ENCODE measurements around the gene GPAT3.

Gene GPAT3

GRCh38 chr4:83591730-83592129 is 55.8 kb downstream of the GPAT3 start:
- Histone ChIP-seq H3K27ac (ENCODE audit: extremely low read depth, low read depth, low read length) (no peak overlapping the region), H3K36me3 (ENCODE audit: control insufficient read depth in 2 of 2, insufficient read depth in 1 of 2, low read length in 2 of 2) (peaks cover 0 to 7% of the 10 kb centered on the region in 2 experiments; a peak in 1 of 3 replicates), H3K4me3 (ENCODE audit: low read depth, low read length) (no peak overlapping the region), H3K4me1 (ENCODE audit: control insufficient read depth, insufficient read depth, low read length) (no peaks in the 10 kb centered on the region), H3K9me3 (ENCODE audit: control insufficient read depth, insufficient read depth, low read depth, low read length) (no peaks in the 10 kb centered on the region)
- TF ChIP-seq ZNF48 (tag by site-specific recombination; IDR thresholded peaks at IDR 0.05) (no peak), ZNF211 (tag by site-specific recombination; IDR thresholded peaks at IDR 0.05; ENCODE audit: low read depth) (no peak), INSM2 (tag by site-specific recombination; IDR thresholded peaks at IDR 0.05) (no peak), OVOL3 (tag by site-specific recombination; IDR thresholded peaks at IDR 0.05) (no peak), ZNF391 (tag by site-specific recombination; IDR thresholded peaks at IDR 0.05; ENCODE audit: borderline replicate concordance, low read depth) (no peak), ZNF18 (tag by site-specific recombination; IDR thresholded peaks at IDR 0.05) (no peak), ZNF518A (tag by site-specific recombination; conservative IDR thresholded peaks at IDR 0.05; ENCODE audit: low read depth) (no peak)
- CTCF ChIA-PET: no interaction called here
- POLR2A ChIA-PET: no interaction called here

- no peak for TF ChIP-seq RBAK (tag by site-specific recombination; IDR thresholded peaks at IDR 0.05)
- TF ChIP-seq ZNF707 (tag by site-specific recombination; IDR thresholded peaks at IDR 0.05): no peak
- no peak for TF ChIP-seq ZNF621 (tag by site-specific recombination; IDR thresholded peaks at IDR 0.05)
- TF ChIP-seq ZNF792 (tag by site-specific recombination; IDR thresholded peaks at IDR 0.05): no peak
- no peak for TF ChIP-seq ZNF169 (tag by site-specific recombination; IDR thresholded peaks at IDR 0.05)
- TF ChIP-seq BCL11B (tag by site-specific recombination; IDR thresholded peaks at IDR 0.05; ENCODE audit: low read depth): no peak
- TF ChIP-seq TRIM28 (IDR thresholded peaks at IDR 0.05; ENCODE audit: borderline replicate concordance, low read length): no peak
- no peak for TF ChIP-seq ZNF416 (tag by site-specific recombination; IDR thresholded peaks at IDR 0.05)
- TF ChIP-seq REST (tag by site-specific recombination; IDR thresholded peaks at IDR 0.05): no peak
- TF ChIP-seq GFI1B (tag by site-specific recombination; IDR thresholded peaks at IDR 0.05): no peak
- TF ChIP-seq ZNF221 (tag by site-specific recombination; IDR thresholded peaks at IDR 0.05; ENCODE audit: borderline replicate concordance): no peak
- no peak for TF ChIP-seq AEBP2 (tag by site-specific recombination; IDR thresholded peaks at IDR 0.05; ENCODE audit: borderline replicate concordance)
- Histone ChIP-seq H3K4me1 (ENCODE audit: control insufficient read depth, insufficient read depth, low read length) (no peaks in the 10 kb centered on the region), H3K9me3 (ENCODE audit: control insufficient read depth, insufficient read depth, low read depth, low read length) (no peaks in the 10 kb centered on the region), H3K27ac (ENCODE audit: extremely low read depth, low read depth, low read length) (no peak overlapping the region), H3K4me3 (ENCODE audit: low read depth, low read length) (no peak overlapping the region), H3K36me3 (ENCODE audit: control insufficient read depth in 2 of 2, insufficient read depth in 1 of 2, low read length in 2 of 2) (peaks cover 0 to 13% of the 10 kb centered on the region in 2 experiments; a peak in 1 of 3 replicates)
- ChIA-PET CTCF (interaction anchor here (0.9 kb wide), 1 partner anchor 16 kb away, joined by 4 read pairs; no protein-coding TSS in a partner anchor), POLR2A (interaction anchor here (0.6 to 1.8 kb wide), 2 partner anchors 44 to 63 kb away, joined by 3 to 4 read pairs; partner anchors contain the start of gene GPAT3)
Observed at GRCh38 chr4:83599183-83599582, 63.3 kb downstream of the GPAT3 start.
